GM12865 (cell line): ENCODE results near the gene NUMA1.

Source experiments
- DNase-seq: peaks from one replicate; pipeline ENCODE4 v3.0.0; 2010; ENCODE audit warnings: low read depth
- H3K4me3 ChIP-seq: 2 replicates; pipeline ENCODE4 v1.5.1; 2011; ENCODE audit warnings: mild to moderate bottlenecking, low read depth, low read length, control low read depth
- TF ChIP-seq, protein P1 (sequence below): IDR thresholded peaks from 2 replicates; pipeline ENCODE4 v1.5.1; 2011; ENCODE audit warnings: low read length, control low read depth, low read depth, inconsistent platforms; ENCODE audit not compliant: insufficient read depth; ENCODE audit errors: missing control alignments

NUMA1 gene

DNA sequence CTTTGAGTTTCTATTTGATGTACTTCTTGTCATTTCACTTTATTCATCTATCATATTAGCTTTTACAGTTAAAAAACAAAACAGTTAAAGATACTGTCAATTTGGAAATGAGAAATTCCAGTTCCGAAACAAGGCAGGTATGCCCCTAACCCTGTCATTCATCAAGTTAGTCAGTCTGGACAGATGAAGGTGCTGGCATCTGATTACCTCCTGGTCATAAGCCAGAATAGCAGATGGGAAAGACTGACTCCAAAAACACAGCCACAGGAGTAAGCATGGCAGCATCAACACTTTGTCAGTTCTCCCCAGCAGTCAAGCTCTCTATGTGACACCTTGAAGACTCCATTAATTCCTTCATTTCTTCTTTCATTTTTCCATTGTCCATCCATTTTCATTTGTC, 4.6 kb upstream of the NUMA1 start:
- DNase-seq = no peak
- TF ChIP-seq, protein P1, sequence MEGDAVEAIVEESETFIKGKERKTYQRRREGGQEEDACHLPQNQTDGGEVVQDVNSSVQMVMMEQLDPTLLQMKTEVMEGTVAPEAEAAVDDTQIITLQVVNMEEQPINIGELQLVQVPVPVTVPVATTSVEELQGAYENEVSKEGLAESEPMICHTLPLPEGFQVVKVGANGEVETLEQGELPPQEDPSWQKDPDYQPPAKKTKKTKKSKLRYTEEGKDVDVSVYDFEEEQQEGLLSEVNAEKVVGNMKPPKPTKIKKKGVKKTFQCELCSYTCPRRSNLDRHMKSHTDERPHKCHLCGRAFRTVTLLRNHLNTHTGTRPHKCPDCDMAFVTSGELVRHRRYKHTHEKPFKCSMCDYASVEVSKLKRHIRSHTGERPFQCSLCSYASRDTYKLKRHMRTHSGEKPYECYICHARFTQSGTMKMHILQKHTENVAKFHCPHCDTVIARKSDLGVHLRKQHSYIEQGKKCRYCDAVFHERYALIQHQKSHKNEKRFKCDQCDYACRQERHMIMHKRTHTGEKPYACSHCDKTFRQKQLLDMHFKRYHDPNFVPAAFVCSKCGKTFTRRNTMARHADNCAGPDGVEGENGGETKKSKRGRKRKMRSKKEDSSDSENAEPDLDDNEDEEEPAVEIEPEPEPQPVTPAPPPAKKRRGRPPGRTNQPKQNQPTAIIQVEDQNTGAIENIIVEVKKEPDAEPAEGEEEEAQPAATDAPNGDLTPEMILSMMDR = no peak
- H3K4me3 ChIP-seq = no peak overlapping the region

DNA sequence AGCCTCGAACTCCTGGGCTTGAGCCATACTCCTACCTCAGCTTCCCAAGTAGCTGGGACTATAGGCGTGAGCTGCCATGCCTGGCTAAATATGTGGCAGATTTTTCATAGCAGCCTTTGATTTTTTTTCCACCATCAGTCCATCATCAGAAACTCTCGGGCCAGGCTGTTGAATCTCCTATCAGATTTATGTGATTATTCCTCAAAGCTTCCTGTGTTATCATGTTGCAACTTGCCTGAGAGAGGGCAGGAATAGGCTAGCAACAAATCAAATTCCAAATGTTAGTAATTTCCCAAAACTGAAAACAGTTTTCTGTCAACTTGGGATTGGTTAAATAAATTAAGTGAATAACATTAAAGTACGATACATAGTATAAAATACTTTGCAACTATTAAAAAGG, 3.7 kb upstream of the NUMA1 start:
- no peak overlapping the region for H3K4me3 ChIP-seq
- TF ChIP-seq, protein P1 = no peak
- DNase-seq = no peak

DNA sequence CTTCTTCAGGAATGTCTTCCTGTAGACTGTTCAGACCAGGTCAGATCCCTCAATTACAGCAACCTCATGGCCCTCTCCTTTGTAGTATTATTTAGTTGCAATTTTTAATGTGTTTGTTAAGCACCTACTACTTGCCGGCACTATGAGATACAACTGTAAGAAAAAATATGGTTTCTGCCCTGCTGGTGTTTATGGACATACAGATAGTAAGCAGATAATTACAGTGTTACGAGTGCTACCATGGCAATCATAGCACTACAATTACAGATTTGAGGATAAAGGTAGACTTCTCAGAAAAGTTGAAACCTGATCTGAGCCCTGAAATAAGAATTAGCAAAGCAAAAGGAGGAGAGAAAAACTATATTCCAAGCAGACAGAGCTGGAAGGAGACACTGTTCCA, 3.1 kb upstream of the NUMA1 start:
- TF ChIP-seq, protein P1 = no peak
- no peak overlapping the region for H3K4me3 ChIP-seq
- DNase-seq = no peak

DNA sequence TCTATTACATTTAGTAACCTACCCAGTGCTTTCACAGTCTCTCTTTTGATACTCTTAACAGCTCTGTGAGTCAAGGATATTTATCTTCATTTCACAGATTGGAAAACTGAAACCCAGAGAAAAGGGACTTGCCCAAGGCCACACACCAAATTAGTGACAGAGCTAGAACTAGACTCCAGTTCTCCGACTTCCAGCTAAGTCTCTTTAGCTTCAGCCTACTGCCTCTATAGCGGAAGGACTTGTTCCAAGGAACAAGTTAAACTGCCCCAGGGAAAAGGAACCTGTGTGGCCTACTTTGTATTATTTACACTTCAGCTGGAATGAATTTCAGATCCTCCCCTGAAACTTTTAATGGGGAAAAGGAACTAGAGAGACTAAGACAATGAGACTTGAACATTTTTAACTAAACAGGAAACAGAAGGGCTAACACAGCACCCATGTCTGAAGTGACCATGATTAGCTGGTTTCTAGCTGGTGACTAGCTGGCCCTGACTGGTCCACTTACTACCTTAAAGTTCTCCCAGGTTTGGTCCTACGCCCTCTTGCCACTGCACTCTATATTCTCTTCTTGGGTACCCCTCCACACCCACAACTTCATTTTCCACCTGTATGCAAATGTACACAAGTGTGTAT, 1.6 kb upstream of the NUMA1 start:
- no peak overlapping the region for H3K4me3 ChIP-seq
- DNase-seq = no peak
- TF ChIP-seq, protein P1 = no peak

DNA sequence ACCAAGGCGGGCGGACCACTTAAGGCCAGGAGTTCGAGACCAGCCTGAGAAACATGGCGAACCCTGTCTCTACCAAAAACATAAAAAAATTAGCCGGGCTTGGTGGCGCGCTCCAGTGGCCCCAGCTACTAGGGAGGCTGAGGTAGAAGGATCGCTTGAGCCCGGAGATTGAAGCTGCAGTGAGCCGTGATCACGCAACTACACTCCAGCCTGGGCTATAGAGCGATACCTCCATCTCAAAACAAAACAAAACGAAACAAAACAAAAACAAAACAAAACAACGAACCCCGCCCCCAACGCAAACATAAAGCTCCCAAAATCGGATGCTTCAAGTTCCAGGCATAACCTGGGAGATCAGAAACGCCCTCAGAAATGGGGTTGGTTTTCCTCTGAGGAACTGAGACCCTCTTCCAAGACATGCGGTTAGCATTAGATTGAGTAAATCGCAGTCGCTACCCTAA, 872 bp upstream of the NUMA1 start:
- DNase-seq = no peak
- H3K4me3 ChIP-seq = peak overlapping the region; percentile 79
- TF ChIP-seq, protein P1 = no peak

DNA sequence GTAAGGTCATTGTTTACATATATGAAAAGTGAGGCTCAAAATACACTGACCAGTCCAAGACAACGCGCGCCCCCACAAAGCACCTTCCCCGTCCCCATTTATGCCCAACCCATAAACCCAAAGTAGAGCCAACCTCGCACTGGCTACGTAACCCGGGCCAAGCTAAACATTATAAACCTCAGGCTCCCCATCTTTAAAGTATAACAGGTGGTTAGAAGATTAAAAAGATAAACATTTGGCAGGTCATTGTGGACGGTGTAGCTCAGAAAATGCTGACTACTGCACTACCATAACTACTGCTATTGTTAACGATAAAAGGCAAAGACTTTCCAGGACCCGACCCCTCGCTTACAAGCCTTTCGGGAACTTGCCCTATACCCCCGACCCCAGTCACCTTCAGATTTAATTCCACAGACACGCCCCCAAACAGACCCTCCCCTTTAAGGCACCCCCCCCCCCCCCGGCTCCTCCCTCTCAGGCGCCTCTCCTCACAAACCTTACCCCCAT, 470 bp downstream of the NUMA1 start:
- no peak for DNase-seq
- TF ChIP-seq, protein P1 = no peak
- peak overlapping the region; percentile 88 for H3K4me3 ChIP-seq

DNA sequence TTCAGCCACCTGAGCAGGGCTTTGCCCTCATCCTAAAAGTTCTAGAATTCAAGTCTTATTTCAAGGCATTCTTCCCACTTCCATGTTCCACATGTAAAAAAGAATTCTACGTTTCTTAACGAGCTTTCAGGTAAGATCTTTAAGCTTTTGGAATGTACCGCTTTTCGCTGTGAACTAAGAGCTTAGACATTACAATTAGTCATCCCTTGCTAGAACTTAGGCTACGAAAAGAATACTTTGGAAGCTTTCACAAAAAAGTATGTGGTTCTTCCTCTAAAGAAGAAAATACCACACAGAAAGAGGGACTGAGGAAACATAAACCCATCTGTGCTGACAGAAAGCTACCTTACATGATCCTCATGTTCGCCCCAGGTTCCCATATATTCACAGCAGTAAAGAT, 1.9 kb downstream of the NUMA1 start:
- peak overlapping the region; percentile 88; the same call in 1 of the 2 replicates for H3K4me3 ChIP-seq
- no peak for DNase-seq
- TF ChIP-seq, protein P1 = no peak
